Epidermal melanocyte (primary cell): ENCODE measurements around the gene KSR1.

Experiments used
- DNase-seq: peaks from one replicate; pipeline ENCODE4 v3.0.0; 2011; ENCODE audit warnings: low spot score; ENCODE audit not compliant: insufficient read length

KSR1 gene

GRCh38 chr17:27607521-27608091 lies 151.4 kb downstream of the KSR1 start:
- no peak for DNase-seq

DNA sequence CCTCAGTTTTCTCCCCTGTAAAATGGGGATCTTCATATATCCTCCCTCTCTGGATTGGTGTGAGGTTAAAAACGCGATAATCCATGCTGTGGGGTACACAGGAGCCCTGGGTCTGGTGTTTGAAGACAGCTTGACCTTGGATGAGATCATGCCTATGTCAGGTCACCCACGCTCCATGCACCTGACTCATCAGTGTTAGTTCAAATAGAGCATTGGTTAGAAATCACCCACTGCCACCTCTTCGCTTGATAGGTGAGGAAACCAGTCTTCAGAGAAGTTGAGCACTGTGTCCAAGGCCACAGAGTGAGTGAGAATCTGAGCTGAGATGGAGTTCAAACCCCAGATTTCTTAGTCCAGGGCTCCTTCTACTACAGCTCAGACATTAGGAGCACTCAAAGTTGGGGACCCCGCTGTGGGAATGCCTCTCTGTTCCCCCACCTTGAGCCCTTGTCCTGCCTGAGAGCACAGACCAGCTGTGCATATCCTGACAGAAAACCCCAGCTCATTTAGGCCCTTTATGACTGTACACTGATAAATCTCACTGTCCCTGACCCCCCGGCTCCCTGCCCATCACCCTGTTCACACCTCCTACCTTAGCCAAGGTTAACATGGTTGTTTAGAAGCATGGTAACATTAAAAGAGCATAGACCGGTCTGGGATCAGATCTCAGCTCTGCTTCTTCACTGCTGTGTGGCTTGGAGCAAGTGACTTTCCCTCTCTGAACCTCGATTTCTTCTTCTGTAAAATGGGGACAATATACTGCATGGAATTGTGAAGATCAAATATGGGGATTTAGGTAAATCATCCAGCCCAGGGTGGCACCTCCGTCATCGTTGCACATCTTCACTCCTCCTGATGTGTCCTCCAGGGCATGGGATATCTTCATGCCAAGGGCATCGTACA lies 152.3 kb downstream of the KSR1 start:
- DNase-seq: no peak

DNA sequence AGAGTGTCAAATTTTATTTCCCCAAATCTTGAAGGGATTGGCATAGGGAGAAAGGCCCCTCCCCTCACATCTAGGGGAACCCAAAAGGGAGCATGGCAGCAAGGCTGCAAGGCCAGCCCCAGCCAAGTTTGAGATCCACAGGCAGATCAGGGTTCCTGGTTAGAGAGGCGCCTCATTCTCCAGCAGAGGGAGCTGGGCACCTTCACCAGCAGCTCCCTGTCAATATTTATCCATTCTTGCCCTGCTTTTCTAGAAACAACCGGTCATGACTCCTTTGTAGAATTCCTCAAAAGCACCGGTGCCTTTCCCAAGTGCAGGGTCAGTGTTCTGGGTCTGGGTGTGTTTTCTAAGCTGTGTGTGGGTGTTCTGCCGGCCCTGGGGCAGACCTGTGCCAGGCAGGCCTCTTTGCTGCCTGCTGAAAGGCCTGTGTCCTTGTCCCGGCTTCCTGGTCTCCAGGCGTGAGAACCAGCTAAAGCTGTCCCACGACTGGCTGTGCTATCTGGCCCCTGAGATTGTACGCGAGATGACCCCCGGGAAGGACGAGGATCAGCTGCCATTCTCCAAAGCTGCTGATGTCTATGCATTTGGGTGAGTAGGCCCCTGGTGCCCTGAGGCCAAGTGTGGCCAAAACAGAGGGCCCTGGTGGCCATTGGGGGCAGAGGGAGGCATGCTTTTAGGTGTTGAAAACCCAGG lies 153.5 kb downstream of the KSR1 start:
- DNase-seq: no peak

- DNase-seq: no peak
Observed at GRCh38 chr17:27610304-27610677, 154.0 kb downstream of the KSR1 start.

DNA sequence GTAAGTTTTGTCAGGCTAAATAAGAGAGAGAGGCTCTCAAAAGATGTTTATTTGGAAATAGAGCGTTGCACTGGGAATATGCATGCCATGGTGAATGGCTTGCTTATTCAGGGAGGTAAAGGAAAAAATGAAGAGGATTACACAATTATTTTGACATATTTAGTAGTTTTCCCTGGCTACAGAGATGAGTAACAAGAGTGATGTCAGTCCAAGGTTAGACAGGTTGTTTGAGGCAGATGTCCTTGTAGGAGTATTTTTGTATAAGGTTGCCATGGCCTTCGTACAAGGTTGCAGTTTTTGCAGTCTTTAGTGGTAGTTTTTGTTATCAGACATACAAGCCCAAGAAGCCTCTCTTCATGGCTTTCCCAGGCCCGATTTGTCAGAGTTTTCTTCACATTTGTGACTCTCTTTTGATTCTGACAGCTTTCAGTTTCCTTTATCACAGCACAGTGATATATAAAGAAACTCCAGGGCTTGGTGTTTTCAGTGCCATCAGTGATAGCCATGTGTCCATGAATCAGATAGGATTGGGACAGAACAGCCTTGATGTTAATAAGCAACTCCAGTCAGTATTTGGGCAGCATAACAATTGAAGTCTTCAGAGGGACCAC lies 156.0 kb downstream of the KSR1 start:
- no peak for DNase-seq

DNA sequence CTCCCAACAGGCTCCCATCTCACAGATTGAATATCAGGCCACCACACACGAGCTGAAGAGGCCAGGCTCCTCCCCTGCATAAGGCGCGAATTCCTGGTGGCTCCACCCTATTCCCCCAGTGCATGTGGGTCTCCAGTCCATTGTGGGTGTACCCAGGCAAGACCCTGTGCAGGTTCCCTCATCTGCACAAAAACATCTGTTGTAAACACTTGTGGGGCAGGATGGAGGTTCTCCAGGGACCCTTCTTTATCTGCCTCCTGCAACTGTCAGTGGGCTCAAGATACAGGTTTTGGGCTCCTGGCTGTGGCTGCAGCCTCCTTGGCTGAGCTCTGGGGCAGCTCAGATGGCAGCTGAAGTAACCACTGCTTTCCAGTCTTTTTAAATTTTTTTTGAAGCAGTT lies 157.2 kb downstream of the KSR1 start:
- no peak for DNase-seq

GRCh38 chr17:27615121-27615520 lies 158.9 kb downstream of the KSR1 start:
- no peak for DNase-seq

- no peak for DNase-seq
Observed at GRCh38 chr17:27616414-27616813, 160.2 kb downstream of the KSR1 start.

- no peak for DNase-seq
Observed at GRCh38 chr17:27618417-27618816, 162.2 kb downstream of the KSR1 start.

- no peak for DNase-seq
Observed at GRCh38 chr17:27620721-27621120, 164.5 kb downstream of the KSR1 start.

DNA sequence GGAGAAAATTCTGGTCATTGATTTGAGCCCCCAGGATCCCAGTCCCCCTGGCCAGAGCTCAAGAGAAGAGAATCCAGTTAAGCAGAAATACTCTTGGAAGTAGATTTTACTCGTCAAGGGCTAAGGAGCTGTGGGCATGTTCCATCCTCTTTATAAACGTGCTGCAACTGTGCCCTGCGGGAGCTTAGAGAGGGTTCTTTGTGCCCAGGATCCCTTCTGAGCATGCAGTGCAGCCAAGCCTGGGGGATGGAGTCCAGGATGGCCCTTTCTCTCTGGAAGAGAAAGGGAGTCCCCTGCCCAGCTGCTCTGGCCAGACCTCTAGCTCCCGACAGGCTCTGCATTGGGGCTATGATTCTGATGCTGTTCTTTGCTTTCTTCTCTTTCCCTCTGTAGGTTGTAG lies 165.3 kb downstream of the KSR1 start:
- DNase-seq: no peak

GRCh38 chr17:27621942-27622559 lies 165.8 kb downstream of the KSR1 start:
- no peak for DNase-seq

DNA sequence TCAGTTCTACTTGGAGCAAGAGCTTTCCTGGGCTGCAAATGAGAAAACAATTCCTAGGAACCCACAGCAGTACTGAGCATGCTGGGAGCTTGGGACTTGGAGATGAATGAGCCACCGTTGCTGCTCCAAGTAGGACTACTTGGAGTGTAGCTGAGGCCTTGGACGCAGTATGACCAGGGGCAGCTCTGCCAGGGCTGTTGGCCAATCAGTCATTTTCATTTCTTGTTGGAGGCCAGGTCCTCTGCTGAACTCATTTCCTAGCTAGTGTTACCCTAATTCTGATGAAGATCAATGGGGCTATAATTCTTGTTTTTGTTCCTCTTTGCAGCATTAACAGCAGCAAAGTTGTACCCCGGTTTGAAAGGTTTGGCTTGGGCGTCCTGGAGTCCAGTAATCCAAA lies 166.7 kb downstream of the KSR1 start:
- no peak for DNase-seq

- DNase-seq: no peak
Observed at GRCh38 chr17:27623614-27624013, 167.4 kb downstream of the KSR1 start.

- DNase-seq: no peak
Observed at GRCh38 chr17:27624539-27624938, 168.3 kb downstream of the KSR1 start.

GRCh38 chr17:27625856-27626255 lies 169.6 kb downstream of the KSR1 start:
- DNase-seq: no peak

- DNase-seq: no peak
Observed at GRCh38 chr17:27627514-27627913, 171.3 kb downstream of the KSR1 start.

- DNase-seq: no peak
Observed at GRCh38 chr17:27628376-27628775, 172.1 kb downstream of the KSR1 start.

DNA sequence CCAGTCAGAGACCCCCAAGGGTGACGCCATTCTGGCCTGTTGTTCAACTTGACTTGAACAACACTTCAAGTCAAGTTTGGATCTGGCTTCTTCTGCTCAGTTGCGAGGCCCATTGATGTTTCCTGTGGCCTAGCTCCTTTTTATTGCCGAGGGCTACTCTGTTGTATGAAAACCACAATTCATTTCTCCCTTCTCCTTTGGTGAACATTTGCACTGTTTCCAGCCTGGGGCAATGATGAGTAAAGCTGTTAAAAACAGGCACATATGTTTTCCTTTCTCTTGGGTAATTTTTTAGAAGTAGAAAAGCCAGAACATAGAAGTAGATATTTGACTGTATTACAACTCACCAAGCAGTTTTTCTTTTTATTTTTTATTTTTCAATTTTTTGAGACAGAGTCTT lies 173.0 kb downstream of the KSR1 start:
- peak; percentile 33 for DNase-seq

DNA sequence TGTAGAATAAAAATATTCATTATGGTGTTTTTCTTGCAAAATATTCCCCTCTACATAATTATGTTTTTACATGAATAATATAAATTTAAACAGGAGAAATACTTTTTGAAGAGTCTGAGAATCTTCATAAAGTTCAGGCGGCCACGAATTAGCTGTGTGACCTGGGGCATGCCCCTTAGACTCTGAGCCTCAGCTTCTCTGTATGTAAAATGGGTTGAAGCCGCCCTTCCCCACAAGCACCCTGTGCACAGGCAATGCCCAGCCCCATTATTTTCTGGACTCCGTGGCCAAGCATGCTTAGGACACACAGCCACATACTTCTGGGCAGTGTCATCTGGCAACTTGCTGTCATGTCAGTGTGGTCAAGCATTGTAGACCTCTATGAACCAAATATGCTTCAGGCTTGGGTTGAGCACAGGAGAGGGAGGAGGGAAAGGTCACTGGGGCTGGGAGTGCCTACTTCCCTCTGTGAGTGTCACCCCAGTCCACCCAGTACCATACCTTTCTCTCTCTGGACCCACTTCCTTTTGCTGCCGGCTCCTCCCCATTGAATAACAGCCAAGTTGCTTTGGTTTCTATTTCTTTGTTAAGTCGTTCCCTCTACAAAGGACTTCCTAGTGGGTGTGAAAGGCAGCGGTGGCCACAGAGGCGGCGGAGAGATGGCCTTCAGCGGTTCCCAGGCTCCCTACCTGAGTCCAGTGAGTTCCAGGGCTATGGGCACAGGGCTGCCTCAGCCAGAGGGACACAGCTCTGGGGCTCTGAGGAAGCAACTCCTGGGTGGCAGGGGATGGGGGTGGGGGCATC lies 174.6 kb downstream of the KSR1 start, which contains the start of gene LGALS9:
LGALS9 (plus strand) TSS at position 582 of the 804 bp plus-strand sequence; CDS start at position 660, 78 bp downstream.
- DNase-seq: no peak

- DNase-seq: no peak
Observed at GRCh38 chr17:27631411-27631760, 175.1 kb downstream of the KSR1 start.
